Upper lobe of left lung (tissue), 4 donors: Measurements from ENCODE around the gene UBE2M.

Experiments
- EP300 ChIP-seq, 4 donors: sonication (generic); formaldehyde crosslinking; IDR thresholded peaks; one replicate each; pipeline ENCODE4 v1.5.1; 2017; ENCODE audit warnings: antibody characterized with exemption in 4 of 4, control low read depth in 2 of 4
- POLR2A ChIP-seq, 4 donors: fragments of 450-650 bp; IDR thresholded peaks; one replicate each; pipeline ENCODE4 v1.5.1; 2016 to 2017; ENCODE audit warnings: antibody characterized with exemption in 4 of 4, mild to moderate bottlenecking in 2 of 4
- TF ChIP-seq, protein P1 (sequence below), 6 experiments: fragments of 450-650 bp in 4 of 6; fragments of 200-600 bp in 2 of 6; sonication (generic) in 2 of 6; IDR thresholded peaks; one replicate each; pipeline ENCODE4 v1.5.1; 2016 to 2019; ENCODE audit warnings: antibody characterized with exemption in 6 of 6

GRCh38 chr19:58582985-58583384 is 24.6 kb upstream of the UBE2M start:
- TF ChIP-seq, protein P1, sequence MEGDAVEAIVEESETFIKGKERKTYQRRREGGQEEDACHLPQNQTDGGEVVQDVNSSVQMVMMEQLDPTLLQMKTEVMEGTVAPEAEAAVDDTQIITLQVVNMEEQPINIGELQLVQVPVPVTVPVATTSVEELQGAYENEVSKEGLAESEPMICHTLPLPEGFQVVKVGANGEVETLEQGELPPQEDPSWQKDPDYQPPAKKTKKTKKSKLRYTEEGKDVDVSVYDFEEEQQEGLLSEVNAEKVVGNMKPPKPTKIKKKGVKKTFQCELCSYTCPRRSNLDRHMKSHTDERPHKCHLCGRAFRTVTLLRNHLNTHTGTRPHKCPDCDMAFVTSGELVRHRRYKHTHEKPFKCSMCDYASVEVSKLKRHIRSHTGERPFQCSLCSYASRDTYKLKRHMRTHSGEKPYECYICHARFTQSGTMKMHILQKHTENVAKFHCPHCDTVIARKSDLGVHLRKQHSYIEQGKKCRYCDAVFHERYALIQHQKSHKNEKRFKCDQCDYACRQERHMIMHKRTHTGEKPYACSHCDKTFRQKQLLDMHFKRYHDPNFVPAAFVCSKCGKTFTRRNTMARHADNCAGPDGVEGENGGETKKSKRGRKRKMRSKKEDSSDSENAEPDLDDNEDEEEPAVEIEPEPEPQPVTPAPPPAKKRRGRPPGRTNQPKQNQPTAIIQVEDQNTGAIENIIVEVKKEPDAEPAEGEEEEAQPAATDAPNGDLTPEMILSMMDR (IDR thresholded peaks at IDR 0.05) = no peak
- TF ChIP-seq POLR2A (IDR thresholded peaks at IDR 0.05) = no peak
- no peak for TF ChIP-seq EP300 (IDR thresholded peaks at IDR 0.05)
